Activated B cell treated with CpG ODN at 0.5 μM for 24 hours (primary cell): Measurements from ENCODE around the gene ABCA10. TPM values are rescaled to one million over a fixed set of nuclear protein-coding genes. Genes with fewer than 3 reads are reported as not detected.

ENCODE experiments used
- ATAC-seq: fragments of 200-7000 bp; cut with Tn5 transposase; one replicate; pipeline ENCODE4 v1.10.0; 2021; ENCODE audit warnings: low read depth, mild to moderate bottlenecking, moderate library complexity
- CTCF ChIA-PET: fragments of 350-600 bp; sonication (Branson Sonifier 250); formaldehyde crosslinking; loops from one replicate; lab custom pipeline; 2021; ENCODE audit warnings: antibody characterized with exemption; lab: Charles Lee
- POLR2A ChIA-PET: fragments of 350-600 bp; sonication (Branson Sonifier 250); formaldehyde crosslinking; loops from one replicate; lab custom pipeline; 2021; ENCODE audit warnings: antibody characterized with exemption; lab: Charles Lee
- DNase-seq: peaks from one replicate; pipeline ENCODE4 v3.0.0; 2022
- H3K27ac Mint-ChIP-seq: one replicate; pipeline ENCODE4 v1.8.0; 2020; ENCODE audit warnings: mixed read lengths
- H3K27me3 Mint-ChIP-seq: one replicate; pipeline ENCODE4 v1.8.0; 2021; ENCODE audit warnings: mixed read lengths
- H3K36me3 Mint-ChIP-seq: one replicate; pipeline ENCODE4 v1.8.0; 2021; ENCODE audit warnings: low read depth, mixed read lengths
- H3K4me1 Mint-ChIP-seq: one replicate; pipeline ENCODE4 v1.8.0; 2021; ENCODE audit warnings: mixed read lengths
- H3K4me3 Mint-ChIP-seq: one replicate; pipeline ENCODE4 v1.8.0; 2020; ENCODE audit warnings: mild to moderate bottlenecking, mixed read lengths
- H3K9me3 Mint-ChIP-seq: one replicate; pipeline ENCODE4 v1.8.0; 2020; ENCODE audit warnings: mixed read lengths
- CTCF ChIP-seq: fragments of 200-600 bp; IDR thresholded peaks from one replicate; pipeline ENCODE4 v1.8.0; 2022; ENCODE audit warnings: antibody characterized with exemption, mild to moderate bottlenecking
- intact Hi-C: fragments of 100-400 bp; cut with micrococcal nuclease; formaldehyde crosslinking; loops from one replicate; pipeline ENCODE4 v1.15.1; 2024
- total RNA-seq: library from RNA; stranded (reverse); gene quantifications from 2 replicates; pipeline ENCODE4 v1.2.3, GENCODE V29; 2022

ABCA10 gene
- total RNA-seq, 1 donor from 2014 or later, result 1.8 TPM

GRCh38 chr17:69246726-69247375 lies 18.2 kb upstream of the ABCA10 start:
- CTCF ChIA-PET, result interaction anchor here (1.0 to 3.7 kb wide), 7 partner anchors 9 to 781 kb away, joined by 3 to 29 read pairs (median 4); no protein-coding TSS in a partner anchor

GRCh38 chr17:69246202-69246601 lies 17.6 kb upstream of the ABCA10 start:
- DNase-seq (no peak), ATAC-seq (no peak)
- no peak overlapping the region for H3K27ac Mint-ChIP-seq
- intact Hi-C loops, result loop anchor here (1.0 to 10.0 kb wide), 6 partner anchors 279 to 1283 kb away; no protein-coding TSS in a partner anchor
- no peaks in the 10 kb centered on the region for H3K36me3 Mint-ChIP-seq
- H3K27me3 Mint-ChIP-seq, result no peaks in the 10 kb centered on the region
- no peak overlapping the region for H3K4me3 Mint-ChIP-seq
- POLR2A ChIA-PET, result no interaction called here
- TF ChIP-seq CTCF, result no peak
- no peaks in the 10 kb centered on the region for H3K4me1 Mint-ChIP-seq
- no peaks in the 10 kb centered on the region for H3K9me3 Mint-ChIP-seq
- CTCF ChIA-PET, result interaction anchor here (1.0 to 3.7 kb wide), 4 partner anchors 10 to 474 kb away, joined by 3 to 29 read pairs (median 4); no protein-coding TSS in a partner anchor

More at GRCh38 chr17:69246726-69247375, 18.2 kb upstream of the ABCA10 start:
- Mint-ChIP-seq H3K9me3 (no peaks in the 10 kb centered on the region), H3K4me3 (no peak overlapping the region), H3K36me3 (peaks cover 2% of the 10 kb centered on the region), H3K4me1 (no peaks in the 10 kb centered on the region), H3K27ac (no peak overlapping the region), H3K27me3 (no peaks in the 10 kb centered on the region)
- POLR2A ChIA-PET, result no interaction called here
- ATAC-seq (peak; percentile 28), DNase-seq (no peak)
- intact Hi-C loops, result loop anchor here (1.0 to 10.0 kb wide), 7 partner anchors 278 to 1284 kb away; no protein-coding TSS in a partner anchor
- TF ChIP-seq CTCF, result peak; percentile 66

GRCh38 chr17:69245617-69246016 lies 17.0 kb upstream of the ABCA10 start:
- Mint-ChIP-seq H3K27ac (no peak overlapping the region), H3K4me3 (no peak overlapping the region), H3K4me1 (no peaks in the 10 kb centered on the region), H3K9me3 (no peaks in the 10 kb centered on the region), H3K27me3 (no peaks in the 10 kb centered on the region), H3K36me3 (no peaks in the 10 kb centered on the region)
- no peak for TF ChIP-seq CTCF
- ATAC-seq (no peak), DNase-seq (no peak)
- intact Hi-C loops, result loop anchor here (1.0 to 10.0 kb wide), 6 partner anchors 279 to 1283 kb away; no protein-coding TSS in a partner anchor
- POLR2A ChIA-PET, result no interaction called here
- CTCF ChIA-PET, result interaction anchor here (1.0 to 1.6 kb wide), 3 partner anchors 10 to 708 kb away, joined by 3 to 4 read pairs (median 3); no protein-coding TSS in a partner anchor

- Mint-ChIP-seq H3K27me3 (no peaks in the 10 kb centered on the region), H3K4me3 (no peak overlapping the region), H3K36me3 (no peaks in the 10 kb centered on the region), H3K4me1 (peaks cover 5% of the 10 kb centered on the region), H3K27ac (no peak overlapping the region), H3K9me3 (no peaks in the 10 kb centered on the region)
- intact Hi-C loops, result loop anchor here (5.0 to 10.0 kb wide), 3 partner anchors 265 to 975 kb away; no protein-coding TSS in a partner anchor
- DNase-seq, result no peak
- ChIA-PET CTCF (interaction anchor here (1.1 to 5.4 kb wide), 4 partner anchors 9 to 468 kb away, joined by 3 to 44 read pairs (median 4); no protein-coding TSS in a partner anchor), POLR2A (interaction anchor here (0.6 kb wide), 1 partner anchor 802 kb away, joined by 5 read pairs; no protein-coding TSS in a partner anchor)
- no peak for TF ChIP-seq CTCF
- no peak for ATAC-seq
Observed at GRCh38 chr17:69239611-69240600, 11.3 kb upstream of the ABCA10 start.
